Inflammatory macrophage (primary cell): ENCODE data around the gene DTNB.
"Not testable (repeated sequence)": the region's sequence is repeated elsewhere in the genome, so short reads cannot be mapped to it uniquely, and the experiment has no call there.

Experiments
- DNase-seq, 2 donors: peaks; one replicate each; pipeline ENCODE4 v3.0.0-alpha.2; 2020 to 2022

DTNB gene

DNA sequence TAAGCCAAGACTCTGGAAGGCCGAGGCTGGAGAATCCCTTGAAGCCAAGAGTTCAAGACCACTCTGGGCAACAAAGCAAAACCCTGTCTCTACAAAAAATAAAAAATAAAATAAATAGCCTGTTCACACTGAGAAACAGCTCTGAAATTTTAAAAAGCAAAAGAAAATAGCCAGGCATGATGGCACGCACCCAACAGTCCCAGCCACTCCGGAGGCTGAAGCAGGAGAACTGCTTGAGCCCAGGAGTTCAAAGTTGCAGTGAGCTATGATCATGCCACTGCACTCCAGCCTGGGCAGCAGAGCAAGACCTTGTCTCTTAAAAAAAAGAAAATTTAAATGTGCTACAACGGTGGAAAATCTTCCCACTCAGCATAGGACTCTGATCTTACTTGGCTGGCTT lies 52.7 kb downstream of the DTNB start:
- no peak for DNase-seq

DNA sequence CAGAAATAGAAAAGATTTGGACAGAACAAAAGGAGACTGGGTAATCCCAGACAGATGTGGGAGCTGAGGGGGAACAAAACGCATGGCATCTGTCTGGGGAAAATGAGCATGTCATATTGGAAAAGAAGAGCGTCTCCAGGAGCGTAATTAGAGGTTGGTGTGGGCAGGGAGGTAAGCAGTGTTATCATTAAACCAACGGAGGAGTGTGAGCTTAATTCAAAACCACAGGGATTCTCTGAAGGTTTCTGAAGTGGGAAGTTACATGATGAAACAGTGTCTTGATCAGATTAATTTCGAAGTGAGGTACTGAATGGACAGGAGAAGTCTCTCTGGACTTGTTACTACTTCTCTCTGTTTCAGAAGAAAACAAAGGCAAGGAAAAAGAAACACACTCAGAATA lies 53.3 kb downstream of the DTNB start:
- no peak for DNase-seq

DNA sequence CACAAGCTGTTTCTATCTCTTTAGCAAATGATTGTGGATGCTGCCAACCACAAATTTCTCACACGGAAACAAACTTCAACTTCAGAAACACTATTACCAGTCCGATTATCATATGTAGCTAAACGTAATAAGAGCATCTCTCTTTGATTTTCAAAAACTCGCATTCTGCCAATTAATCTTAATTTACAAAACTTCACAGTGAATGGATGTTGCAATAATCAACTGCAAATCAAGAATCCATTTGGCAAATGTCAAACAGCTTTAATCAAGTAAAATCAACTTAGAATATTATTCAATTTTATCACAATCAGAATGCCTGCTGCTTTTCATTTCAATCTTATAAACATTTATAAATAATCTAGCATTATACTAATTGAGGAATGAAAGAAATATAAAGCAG lies 54.2 kb downstream of the DTNB start:
- no peak for DNase-seq

DNA sequence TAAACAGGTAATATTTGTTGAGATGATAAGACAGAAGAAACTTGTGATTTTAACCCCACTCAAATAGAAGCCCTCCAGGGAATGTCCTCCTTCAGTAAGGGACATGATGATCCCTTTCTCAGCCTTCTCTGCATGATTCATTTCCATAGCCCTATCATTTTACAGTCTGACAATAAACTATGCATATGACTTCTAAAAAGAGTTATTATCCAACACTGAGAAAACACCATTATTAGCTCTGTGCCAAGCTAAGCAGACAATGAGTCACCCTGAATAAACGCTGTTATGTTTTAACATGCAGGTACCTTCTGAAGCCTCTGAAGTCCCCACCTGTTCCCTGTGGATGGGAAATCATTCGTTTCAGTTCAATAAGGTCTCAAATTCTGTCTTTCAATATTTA lies 54.7 kb downstream of the DTNB start:
- DNase-seq: no peak

DNA sequence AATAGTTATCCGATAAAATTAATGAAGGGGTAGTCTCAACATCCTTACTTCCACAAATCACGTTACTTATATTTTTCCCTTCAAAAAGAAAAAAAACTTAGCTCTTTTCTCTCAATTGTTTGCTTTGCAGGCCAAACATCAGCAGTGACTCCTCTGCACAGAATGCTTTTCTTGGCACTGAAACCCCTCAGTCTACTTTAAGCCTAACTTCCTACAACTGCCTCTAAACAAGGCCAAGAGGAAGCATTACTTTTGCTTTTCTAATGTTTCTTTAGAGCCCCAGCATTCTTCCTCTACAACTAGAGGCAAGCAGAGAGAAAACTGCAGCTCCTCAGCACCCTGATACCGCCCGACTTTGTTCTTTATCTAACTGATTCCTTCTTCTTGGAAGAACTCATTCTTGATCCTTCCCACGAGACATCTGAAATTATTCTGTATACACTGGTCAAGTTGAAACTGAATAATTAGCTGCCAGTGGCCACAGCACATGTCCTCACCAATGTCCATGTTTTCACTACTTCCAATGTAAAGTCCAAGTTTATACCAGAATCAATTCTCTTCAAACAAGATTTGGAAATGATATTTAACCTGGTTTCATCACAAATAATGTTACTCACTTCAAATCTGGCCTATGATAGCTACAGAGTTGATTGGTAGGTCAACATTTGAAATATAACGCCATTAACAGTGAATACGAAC lies 55.3 kb downstream of the DTNB start:
- no peak for DNase-seq

DNA sequence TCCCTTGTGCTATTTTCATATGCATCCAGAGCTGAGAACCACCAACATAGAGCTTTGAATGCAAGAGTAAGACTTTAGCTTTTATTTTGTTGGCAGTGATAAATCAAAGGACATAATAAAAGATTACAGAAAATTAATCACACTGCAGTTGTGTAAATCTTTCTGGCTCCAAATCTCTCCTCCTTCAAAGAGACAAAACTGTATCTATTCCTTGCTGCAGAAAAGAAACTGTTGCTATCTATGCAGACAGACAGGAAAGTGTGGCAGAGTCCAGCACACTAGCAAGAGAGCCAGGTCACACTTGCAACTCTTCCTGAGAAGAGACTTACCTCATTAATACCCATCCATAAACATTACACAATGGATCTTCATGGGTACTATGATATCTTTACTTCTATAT lies 57.5 kb downstream of the DTNB start:
- no peak for DNase-seq

DNA sequence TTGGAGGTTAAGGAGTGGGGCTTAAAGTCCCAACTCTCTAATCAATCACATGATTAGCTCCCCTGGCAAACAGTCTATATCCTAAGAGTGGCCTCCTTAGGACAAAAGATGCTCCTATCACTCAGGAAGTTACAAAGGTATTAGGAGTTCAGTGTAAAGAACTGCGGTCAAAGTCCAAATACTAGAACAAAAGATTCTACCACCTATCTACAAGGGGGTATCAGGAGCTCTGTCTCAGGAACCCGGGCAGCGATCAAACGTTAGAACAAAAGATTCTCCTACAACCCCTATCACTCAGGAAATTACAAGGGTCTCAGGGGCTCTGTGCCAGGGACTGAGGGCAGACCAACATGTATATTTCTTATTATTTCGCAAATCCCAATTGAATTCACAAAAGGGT lies 58.0 kb downstream of the DTNB start:
- no peak for DNase-seq

DNA sequence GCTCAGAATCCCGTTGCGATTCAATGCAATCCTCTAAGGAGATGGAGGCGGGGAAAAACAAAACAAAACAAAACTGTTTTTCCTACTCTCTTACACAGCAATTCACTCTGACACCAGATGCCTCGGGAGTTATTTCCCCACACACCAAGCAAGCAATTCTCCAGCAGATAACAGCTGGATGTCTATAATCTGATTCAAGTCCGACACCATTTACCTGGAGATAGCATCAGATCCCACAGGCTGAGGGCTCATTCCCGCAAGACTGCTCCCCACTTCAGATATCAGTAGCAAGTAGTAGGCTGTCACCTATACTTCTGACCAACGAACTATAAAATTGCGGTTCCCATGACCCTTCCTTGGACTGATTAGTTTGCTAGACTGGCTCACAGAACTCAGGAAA lies 58.7 kb downstream of the DTNB start:
- no peak for DNase-seq

DNA sequence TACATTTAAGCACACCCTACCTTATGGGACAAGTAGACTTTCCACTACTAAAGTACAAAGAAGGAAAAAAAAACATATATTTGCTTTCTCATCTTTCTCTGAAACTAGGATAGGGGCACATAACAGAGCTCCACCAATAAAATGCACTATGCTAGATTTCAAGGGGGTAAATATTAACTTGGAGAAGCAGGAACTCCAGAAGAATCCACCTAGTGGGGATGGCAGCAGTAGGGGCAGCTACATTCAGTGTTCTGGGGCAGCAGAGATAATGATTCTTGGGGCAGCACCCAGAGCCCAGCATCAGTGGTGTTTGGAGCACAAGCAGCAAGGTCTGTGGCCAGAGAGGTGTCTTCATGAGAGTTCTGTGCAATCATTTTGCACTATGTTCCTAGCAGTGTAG lies 64.7 kb downstream of the DTNB start:
- DNase-seq: no peak

DNA sequence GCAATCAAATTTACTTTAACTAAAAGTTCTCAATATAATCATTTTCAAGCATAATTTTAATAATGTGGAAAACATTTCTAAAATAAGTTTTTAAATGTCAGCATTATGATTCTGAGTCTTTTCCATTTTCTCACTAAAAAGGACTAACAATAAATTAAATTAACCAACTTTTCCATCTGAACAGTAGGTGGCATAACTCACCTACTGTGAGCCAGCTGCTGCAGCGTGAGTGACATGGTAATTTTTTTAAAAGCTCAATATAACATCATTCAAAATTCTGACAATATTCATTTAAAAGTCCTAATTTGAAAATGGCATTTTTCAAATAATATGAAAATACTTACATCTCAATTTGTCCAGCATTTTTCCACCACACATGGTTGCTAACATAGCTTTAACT lies 66.5 kb downstream of the DTNB start:
- peak; percentile 40 to 67 for DNase-seq

DNA sequence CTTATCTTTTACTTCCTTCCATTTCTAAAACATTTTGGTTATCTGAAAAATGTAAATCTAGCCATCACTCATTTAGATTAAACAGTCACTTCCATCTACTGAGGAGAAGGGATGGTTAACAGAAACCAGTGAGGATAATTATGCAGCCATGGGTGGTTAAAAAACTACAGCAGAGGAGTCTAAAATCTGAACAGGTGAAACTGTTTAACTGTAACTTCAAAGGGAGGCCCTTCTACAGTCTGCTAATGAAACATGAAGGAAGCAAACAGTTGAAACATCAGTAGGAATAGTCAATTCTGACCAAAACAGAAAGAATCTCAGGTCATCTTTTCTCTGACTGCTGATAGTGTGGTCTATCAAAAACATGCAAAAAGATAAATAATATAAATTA lies 71.0 kb downstream of the DTNB start:
- no peak for DNase-seq

DNA sequence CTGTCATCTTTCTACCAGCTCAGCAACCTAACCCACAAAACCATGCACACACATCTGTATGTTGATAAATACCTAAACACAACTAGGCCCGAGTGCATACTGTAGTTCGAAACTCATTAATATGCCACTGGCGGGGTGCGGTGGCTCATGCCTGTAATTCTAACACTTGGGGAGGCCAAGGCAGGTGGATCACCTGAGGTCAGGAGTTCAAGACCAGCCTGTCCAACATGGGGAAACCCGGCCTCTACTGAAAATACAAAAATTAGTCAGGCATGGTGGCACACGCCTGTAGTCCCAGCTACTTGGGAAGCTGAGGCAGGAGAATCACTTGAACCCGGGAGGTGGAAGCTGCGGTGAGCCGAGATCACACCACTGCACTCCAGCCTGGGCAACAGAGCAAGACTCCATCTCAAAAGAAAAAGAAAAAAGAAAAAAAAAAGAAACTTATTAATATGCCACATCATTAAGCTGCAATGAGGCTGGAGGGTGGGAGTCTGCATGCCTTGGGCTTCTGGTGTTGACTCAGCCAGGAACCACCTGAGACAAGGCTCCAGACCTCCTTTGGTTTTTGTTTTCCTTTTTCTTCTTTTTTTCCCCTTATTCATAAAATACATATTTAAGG lies 71.6 kb downstream of the DTNB start:
- not testable (repeated sequence) for DNase-seq

DNA sequence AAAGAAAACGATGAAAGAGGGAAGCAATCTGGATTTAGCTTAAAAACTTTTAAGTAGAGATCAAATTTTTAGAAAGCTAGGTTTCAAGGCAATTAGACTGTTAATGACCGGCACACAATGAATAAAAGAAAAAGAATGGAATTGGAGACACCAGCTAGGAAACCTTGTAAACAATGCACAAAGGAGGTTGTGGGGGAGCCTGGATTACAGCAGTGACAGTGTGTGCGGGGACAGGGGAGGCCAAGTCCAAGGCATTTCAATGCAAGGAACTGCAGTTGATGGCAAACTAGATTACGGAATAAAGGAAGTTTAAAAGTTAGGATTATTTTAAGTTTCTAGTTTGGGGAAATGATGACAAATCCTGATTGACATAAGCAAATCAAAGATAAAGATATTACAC lies 74.5 kb downstream of the DTNB start:
- peak in 1 of 2 donors; percentile 2 for DNase-seq

DNA sequence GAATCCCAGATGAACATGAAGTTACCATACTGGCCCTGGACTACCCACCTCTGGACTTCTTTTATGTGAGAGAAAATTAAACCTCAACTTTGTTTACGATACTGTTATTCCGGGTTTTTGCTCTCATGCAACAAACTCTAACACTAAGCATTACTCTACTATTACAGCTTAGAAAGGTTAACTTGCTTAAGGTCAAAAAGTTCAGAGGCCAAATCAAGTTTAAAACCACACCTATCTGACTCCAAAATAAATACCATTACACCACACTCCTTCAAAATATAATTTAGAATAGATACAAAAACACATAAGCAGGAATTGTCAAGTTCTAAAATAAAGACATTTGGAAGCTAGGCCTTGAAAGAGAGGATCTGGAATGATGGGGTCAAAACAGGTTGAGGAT lies 75.0 kb downstream of the DTNB start:
- no peak for DNase-seq

DNA sequence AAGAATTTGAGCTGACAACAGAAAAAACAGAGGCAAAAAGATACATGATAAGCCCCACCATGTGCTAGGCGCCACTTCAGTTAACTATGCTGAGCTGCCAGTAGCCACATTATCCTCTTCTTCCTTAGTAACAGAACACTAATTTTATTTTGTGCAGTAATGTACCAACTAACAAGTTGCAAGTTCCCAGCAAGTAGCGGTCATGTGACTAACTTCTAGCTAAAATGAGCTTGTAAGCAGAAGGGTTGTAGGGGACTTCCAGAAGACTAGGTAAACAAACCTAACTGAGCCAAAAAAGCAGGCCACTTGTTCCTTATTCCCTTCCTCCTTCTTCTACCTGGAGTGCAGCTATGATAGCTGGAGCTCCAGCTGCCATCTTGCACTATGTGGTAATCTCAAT lies 75.5 kb downstream of the DTNB start:
- peak; percentile 11 to 22 for DNase-seq

DNA sequence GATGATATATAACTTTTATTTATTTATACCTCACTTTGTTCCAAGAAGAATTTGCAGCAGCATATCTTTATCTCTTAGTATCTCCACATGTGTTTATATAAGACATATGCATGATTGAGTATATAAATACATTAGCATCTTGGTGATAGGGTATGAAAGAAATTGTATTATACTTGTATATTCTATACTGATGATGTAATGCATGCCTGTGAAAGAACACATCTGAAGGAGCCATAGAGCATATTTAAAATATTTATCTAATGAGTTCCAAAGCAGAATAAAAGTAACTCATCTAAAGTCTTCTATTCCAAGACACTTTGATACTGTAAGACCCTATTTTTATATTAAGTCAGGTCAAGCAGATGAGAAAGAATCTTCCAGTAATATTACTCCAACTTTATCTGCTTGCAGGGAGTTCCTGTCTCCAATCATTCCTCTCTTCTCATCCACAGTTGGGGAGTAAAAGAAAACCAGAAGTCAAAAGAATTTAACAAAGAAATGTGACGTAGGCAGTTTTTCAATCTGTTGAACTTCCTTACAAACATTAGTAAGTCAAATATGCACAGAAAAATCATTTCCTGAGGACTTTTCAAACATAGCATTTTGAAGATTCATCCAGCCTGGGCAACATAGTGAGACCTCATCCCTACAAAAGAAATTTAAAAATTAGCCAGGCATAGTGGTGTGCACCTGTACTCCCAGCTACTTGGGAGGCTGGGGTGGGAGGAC lies 76.7 kb downstream of the DTNB start:
- DNase-seq: peak in 1 of 2 donors; percentile 30

DNA sequence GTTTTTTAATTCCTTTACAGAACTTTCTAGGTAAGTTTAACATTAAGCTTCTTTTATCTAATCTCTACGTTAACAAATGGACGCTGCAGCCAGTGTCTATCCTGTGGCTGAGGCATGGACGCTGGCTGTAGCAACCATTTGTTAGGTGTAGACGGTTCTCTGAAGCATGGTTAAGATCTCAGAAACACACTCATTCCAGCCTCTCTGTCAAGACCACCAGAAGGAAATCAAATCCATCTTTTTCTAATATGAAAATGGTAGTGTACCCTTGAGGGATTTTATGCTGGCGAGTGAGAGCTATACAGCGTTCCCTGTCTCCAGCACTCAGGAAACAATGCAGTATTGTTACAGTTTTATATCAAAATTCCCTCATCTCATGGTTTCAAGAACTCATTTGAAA lies 78.0 kb downstream of the DTNB start:
- DNase-seq: no peak

DNA sequence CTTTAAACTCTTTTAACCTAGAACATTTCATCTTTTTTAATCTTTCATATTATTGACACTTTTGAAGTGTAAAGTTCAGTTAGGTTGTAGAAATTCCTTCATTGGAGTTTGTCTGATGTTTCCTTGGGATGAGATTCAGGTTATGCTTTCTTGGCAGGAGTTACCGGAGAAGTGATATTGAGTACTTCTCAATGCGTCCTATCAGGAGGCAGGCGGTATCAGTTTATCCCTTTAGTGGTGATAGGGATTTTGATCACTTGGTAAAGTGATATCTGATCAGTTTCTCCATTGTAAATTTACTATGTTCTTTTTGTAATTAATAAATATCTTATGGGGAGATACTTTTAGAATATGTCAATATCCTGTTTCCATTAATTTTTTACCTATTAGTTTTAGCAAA lies 78.4 kb downstream of the DTNB start:
- DNase-seq: no peak

DNA sequence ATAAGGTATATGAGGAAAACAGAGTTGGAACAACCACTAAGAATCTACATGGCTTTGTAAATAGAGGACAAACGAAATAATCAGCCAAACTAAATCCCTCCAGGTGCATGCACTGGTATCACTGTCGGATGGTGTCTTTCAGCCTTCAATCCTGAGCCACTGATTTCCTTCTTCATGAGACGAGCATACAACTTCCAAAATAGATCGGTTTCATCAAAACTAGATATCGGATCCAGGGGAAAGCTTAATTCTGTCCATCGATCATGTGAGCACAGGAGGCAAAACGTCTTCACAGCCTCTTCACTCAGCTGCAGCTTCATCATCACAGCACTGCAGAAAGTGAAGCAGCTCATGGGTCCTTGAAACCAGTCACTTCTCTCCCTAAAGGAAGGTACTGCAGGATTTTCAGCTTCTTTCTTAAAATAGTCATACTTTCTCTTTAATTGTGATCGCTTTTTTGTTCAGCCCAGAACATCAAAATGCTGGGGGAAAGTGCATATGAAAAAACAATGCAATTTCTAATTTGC lies 80.5 kb downstream of the DTNB start:
- no peak for DNase-seq

DNA sequence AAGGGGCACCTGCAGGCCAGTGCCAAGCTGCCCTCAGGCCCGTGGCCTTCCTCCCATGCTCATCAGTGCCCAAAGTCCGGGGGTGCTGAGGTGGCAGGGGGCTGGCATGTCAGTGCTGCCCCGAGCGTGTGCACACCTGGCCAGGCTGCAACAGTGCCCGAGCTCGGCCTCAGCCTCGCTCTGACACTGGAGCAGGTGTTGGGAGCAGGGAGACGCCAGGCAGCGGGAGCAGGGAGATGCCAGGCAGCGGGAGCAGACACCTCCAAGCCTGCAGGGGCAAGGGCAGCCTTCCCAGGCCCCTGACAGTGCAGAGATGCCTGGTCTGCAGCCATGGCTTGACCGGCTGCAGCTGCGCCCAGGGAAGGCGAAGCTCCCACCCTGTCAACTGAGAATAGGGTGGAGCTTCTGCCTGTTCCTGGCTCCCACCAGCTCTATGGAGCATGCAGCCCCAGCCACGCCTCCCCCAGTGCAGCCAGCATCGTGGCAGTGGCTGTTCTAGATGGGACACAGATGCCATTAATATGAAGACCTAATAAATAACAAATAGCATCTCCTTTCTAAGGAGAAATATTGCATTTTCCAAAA lies 82.4 kb downstream of the DTNB start:
- no peak for DNase-seq

DNA sequence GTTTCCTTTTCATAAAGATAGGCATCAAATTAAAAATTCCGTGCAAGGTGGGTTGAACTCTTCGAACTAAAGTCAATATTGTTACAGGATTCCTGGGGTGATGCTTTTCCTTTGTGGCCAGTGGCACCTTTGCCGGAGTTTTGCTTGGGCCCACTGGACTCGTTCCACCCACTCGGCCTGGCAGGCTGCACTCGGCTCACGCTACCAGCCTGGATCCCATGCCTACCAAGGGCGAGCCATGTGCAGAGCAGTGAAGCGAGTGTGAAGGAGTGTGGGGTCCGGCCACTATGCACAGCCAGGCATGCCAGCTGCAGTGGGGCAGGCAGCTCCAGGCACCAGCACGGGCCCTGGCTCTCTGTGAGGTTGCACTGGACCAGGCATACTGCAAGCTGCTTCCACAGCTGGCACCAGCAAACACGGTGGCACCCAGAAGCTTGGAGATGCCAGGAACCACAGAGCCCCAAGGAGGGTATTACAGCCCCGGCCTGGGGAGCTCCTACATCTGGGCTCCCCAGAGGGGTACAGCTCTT lies 83.6 kb downstream of the DTNB start:
- no peak for DNase-seq

DNA sequence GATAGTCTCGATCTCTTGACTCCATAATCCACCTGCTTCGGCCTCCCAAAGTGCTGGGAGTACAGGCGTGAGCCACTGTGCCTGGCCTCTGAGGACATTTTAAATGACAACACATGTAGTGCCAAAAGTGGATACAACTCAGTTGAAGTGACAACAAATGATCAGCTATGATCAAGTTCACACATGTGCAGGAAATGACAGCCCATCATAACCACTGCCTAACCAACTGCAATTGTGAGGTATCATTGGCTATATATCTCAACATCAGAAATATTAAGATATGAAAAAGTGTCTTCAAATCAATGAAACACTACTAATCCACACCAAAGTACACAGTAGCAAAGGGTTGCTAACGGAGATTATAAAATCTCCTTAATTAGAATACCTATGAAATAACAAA lies 84.8 kb downstream of the DTNB start:
- no peak for DNase-seq

DNA sequence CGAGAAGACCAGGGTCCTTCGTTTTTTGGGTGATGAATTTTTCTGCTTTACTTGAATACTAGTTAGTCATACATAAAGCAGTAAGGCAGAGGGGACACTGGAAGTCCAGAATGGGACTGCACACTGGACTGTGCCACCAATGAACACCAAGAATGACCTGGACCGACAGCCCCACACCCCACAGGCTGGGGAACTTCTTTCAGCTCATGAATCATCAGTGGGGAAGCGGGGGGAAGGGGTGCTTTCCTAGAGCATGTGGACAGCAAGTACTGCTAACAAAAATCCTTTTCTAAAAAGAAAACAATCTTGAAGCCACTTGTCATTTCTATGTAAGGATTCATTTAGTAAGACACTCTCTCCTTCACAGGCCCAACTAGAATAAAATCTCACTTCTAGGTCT lies 86.0 kb downstream of the DTNB start:
- peak; percentile 27 to 62 for DNase-seq
